Stromal cell of bone marrow (primary cell): ENCODE results near the gene MAOB.

Source experiments
- DNase-seq: peaks from one replicate; pipeline ENCODE4 v3.0.0-alpha.2; 2012; ENCODE audit warnings: low read depth

Gene MAOB

DNA sequence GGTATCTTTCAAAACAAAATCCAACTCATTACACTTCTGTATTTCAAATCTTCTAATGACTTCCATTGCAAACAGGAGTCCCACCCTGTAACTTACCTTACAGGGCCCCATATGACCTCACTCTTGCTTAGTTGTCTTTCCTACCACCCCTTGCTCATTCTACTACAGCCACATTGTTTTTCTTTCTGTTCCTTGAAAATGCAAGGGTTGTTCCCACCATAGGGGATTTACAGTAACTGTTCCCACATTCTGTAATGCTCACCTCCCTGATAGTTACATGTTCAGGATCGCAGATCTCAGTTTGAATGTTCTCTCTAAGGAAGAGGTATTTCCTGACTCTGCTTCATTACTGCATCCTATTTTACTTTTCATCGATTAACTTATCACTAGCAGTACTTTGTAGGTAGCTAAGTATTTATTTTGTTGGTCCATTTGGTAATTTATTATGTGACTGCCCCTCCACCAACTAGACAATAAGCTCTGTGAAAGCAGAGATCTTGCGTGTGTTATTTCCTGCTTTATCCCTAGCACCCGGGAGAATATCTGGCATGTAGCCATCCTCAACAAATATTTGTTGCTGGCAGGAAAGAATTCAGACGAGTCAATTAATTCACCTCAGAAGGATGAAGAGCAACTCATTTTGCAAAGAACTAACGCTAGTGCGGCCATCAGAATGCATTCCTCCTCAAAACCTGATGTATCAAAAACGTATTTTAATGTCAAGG is 21.4 kb downstream of the MAOB start:
- no peak for DNase-seq

DNA sequence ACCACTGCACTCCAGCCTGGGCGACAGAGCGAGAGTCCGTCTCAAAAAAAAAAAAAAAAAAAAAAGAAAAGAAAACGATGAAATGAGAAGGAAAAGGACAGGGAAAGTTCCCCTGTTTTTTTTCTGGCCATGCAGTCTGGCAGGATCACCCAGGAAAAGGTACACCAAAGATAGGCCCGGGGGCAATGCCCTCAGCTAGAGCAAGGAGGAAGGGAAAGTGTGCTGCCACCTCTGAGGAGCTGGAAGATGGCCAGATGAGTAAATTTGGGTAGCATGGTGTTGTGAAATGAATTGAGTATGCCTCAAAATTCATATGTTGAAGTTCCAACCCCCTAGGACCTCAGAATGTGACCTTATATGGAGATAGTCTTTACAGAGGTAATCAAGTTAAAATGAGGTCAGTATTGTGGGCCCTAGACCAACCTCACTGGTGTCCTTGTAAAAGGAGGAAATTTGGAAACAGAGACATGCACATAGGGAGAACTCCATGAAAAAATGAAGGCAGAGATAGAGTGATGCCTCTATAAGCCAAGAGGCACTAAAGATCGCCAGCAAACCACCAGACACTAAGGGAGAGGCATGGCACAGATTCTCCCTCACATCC is 28.9 kb downstream of the MAOB start:
- DNase-seq = no peak

DNA sequence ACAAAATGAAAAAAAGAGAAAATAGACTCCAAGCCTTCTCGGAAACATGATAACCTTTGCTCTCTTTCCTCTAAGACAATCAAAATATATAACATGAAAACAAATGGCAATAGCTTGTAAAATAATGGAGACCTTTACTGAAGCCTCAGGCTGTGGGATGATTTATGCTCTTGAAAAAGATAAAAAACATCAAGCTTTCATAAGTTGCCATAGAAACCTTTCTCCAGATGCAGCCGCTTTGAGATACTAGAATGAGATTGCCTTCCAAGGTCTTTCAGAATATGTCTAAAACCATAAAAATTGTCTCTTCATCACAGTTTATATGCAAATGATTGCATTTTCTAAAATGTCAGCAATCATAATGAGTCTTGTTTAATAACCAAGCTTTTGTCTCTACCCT is 31.6 kb downstream of the MAOB start:
- no peak for DNase-seq

DNA sequence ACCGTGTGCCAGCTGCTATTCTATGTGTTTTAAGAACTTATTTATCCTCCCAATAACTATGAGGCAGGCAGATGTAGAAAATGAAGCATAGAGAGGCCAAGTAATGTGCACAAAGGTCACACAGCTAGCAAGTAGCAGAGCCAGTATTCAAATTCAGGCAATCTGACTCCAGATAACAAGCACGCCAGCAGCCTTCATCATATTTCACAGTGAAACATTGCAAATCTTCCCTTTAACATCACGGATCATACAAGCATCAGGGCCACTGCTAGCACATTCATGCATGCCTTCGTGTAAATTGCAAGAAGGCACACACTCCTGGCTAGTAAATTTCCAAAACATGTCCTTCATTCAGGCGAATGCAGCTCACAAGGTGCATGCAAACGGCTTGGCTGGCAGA is 33.1 kb downstream of the MAOB start:
- no peak for DNase-seq

DNA sequence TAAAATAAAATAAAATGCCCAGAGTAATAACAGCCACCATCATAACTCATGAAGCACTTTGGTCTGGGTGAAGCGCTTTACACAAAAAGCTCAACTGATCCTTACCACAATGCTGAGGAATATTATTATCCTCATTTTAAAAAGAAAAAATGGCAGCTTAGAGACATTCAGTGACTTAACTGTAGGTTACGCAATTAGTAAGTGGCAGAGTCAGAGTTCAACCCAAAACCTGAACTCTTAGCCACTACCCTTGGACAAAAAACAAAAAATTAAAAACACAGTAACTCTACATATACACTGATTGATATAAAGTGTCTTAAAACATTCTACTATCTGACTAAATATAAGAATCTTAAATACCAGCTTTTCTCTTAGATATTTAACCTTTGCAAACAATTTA is 34.9 kb downstream of the MAOB start:
- DNase-seq = no peak

DNA sequence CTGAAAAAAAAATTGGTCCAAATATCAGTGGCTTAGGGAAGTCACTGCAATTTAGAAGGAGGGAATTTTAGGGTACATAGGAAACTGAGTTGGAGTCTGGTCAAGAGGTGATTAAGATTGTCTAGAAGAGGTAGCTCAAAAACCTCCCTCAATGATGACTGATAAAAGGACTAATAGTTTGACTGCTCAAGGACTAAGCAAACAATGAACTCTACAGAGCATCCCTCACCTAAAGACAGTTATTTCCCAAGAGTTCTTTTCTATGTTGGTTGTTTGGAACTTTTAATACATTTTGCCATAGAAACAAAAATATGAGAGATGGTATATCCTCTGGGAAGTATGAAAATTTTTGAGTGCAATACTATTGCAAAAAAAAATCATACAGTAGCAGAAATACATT is 35.7 kb downstream of the MAOB start:
- no peak for DNase-seq

DNA sequence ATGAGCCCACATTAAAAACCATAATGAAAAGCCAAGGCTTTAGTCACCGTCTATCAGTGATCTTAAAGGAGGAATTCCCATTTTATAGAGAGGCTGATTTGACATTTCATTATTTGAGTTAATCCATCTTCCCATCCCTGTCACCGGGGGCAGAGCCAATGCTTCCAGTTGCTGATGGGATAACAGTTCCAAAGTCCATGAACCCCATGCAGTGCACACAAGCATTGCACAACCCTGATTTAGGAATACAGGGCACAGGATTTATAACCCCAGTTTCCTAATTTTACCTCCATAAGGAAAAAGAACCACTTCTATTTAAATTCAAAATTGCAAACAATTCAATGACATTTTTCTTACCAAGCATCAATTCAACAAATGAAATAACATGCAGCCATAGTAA is 36.5 kb downstream of the MAOB start:
- DNase-seq = no peak

DNA sequence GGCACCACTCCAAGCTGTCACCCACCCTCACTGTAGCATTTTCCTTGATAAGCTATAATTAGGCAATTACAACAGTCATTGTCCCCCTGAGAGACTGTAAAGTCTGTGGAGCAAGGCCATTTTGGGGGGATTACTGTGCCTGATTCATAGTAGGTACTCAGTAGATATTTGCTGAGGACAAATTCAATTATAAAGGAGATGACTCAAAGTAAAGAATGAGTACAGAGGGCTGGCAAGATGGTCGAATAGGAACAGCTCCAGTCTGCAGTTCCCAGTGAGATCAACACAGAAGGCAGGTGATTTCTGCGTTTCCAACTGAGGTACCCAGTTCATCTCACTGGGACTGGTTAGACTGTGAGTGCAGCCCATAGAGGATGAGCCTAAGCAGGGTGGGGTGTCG is 42.0 kb downstream of the MAOB start:
- no peak for DNase-seq

DNA sequence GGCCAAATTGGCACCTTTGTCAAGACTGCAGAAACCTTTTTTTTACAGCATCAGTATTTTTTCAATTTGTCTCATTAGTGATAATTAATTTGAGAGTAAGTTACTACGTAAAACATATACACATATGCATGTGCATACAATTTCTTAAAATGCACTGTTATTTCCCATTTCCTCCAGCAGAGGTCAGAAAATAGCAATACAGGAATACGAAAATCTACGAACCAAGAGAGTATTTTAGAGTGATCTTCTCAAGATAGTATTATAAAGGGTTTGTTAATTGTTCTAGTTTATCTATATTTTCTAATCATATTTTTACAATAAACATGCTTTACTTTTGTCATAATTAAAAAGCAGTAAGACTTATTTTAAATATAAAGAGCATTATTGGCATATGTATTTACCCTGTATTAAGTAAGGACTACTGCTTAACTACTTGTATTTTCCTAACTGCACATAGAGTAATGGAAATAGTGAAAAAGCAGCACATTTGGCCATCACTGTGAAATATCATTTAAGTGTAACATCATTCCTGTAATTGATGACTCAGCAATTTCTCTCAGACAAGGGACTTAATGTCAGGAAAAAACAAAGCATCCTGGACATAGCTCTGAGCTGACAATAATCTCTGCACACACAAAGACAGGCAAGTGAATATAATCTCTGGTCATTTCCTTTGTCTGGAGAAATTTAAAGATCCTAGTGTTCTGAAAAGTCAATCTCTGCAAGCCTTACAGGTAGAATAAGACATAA is 45.6 kb downstream of the MAOB start:
- DNase-seq = no peak

DNA sequence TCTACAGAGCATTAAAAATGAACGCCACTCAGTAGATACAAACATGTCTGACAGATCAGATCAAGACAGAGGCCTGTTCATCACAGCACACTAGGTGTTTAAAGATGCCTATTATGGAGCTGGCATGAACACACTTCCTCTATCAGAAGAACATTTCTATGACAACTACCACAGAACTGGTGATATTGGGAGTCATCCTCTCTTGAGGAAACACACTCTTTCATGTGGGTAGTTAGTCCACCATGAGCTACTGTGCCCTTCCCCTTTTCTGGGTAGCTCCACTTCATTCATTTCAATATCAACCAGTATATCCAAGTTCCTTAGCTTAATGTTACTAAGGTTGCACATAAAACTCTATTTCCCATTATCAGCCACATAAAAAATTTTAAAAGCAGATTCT is 46.7 kb downstream of the MAOB start:
- DNase-seq = no peak

DNA sequence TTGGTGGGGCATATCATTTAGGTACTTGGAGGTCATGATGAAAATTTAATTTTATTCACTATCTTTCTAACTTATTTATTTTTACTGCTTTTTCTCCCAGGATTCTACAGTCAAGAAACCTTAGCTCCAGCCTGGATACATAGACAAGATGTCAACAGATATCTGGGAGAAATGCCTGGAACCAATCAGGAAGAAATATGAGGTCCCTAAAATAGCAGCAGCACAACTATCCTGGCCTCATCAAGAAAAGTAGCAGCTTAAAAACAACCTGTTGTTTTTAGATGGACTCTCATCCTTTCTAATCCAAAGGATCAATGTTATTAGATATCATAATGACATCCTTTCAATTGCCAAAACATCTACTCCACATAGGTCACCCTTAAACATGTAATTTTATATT is 54.5 kb downstream of the MAOB start:
- DNase-seq = no peak

DNA sequence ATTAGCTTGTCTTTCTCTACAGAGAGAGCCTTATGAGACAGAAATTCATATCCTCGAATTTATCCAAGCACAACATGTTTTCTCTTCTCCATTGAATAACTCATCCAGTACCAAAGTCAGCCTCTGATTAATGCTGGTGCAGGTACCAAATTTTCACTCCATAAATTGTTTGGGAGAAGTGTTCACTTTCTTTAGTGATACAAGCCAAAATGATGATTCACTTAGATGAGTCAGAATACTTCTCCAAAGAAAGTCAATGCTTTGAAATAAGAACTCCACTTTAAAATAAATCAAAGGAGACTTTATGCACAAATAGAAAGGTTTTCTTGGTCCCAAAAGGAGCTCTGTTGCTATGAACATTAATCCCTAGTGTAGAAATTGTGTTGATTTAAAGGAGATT is 60.2 kb downstream of the MAOB start:
- no peak for DNase-seq

DNA sequence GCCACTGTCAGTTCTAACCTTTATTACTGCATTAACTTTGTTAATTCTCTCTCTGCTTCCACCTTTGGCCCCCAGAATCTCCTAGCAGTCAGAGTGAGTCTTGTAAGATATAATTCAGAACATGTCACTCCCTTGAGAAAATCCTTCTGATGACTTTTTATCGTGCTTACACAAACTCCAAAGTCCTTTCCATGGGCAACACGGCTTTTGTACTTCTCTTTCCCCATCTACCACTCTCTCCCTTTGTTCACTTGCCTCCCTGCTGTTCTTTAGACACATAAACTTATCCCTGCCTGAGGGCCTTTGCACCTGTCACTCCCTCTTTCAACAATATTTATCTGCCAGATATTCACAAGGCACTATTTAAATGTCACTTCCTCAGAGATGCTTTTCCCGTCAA is 64.8 kb downstream of the MAOB start:
- no peak for DNase-seq

DNA sequence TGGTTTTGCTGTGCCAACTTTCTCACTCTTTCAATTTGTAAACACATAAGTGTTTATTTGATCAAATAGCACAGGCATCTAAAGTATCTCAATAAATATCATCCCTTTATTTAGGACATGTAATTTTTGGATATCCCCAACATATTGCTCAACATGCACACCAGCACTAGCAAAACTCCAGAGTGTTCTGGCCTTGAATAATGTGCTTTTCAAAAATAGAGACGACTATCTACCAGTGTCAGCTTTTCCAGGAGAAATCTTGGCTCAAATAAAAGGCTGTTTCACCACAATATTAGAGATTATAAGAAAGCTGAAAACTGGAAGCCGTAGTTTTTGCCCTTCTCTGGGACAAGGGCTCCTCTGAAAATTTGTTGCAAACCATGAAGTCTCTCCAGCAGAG is 67.0 kb downstream of the MAOB start:
- DNase-seq = no peak

DNA sequence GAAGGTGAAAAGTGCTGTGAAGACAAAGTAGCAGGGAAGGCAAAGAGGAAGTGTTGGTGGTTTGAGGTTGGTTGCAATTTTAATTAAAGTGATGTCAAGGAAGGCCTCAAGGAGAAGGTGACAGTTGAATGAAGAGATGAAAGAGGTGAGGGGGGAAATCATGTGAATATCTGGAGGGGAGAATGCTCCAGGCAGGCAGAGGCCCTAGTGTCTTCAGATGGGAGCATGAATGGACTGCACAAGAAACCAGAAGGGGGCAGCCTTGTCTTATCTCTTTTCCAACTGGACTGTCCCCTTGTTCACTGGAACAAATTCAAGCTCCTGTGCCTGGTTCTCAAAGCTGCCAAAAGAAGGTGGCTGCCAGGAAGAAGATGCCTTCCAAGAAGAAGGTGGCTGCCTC is 68.4 kb downstream of the MAOB start:
- DNase-seq = no peak

DNA sequence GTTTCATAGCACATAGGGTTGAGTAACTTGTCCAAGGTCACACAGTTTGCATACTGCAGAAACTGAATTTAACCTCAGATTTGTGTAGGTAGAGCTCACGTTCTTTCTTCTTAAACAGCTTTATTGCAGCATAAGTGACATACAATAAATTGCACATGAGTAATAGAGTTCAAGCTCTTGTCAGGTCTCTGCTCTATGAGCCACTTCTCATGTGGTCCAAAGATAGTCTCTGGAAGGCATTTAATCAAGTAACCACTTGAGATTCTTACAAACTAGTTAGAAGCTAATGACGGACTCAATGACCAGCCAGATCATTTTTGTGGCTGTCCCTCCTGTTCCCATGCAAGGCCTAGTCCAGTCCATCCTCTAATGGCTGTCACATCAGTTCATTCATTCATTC is 68.9 kb downstream of the MAOB start:
- DNase-seq = no peak

DNA sequence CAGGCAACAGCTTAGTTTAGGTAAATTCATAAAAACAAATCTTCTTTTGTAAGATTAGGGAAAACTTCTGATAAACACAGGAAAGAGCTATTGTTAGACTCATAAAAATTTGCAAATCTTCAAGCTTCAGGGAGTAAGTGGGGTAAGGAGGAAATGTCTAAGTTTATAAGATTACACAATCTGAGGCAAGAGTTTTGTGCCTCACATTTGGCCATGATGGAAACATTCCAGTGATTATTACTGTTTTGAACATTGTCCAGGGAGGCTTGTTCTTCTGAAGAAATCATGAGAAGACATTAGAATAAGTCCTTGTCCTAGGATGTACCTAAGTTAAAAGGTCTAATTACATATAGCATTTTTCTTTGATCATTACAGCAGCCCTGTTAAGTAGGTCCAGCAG is 72.8 kb downstream of the MAOB start:
- DNase-seq = peak; percentile 54

DNA sequence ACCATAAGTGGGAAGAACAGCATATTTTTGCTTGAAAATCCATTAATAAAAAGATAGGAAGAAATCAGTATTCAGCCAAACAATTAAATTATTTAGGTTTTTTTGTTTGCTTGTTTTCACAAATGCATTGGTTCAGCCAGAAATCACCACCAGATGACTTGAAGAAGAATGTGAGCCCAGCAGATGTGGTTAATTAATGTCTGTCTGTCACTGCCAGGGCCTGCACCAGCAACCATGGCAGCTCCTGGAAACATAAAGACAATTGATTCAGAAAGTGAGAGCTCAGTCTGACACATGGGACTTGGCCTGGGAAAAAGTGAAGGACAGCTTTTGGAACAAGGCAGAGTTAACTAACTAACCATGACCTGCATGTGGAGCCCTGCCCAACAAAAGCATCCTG is 74.0 kb downstream of the MAOB start:
- no peak for DNase-seq

DNA sequence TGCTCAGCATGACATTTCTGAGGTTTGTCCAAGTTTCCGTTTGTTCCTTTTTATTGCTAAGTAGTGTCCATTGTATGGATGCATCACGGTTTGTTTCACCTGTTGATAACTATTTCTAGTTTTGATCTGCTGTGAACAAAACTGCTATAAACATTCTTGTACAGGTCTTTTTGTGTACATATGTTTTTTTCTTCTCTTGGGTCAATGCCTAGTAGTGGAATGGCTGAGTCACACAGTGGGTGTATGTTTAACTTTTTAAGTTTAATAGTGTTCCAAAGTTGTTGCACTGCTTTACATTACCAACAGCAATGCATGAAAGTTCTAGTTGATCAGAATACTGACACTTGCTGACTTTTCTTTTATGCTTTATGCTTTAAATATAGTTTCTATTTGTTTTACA is 76.7 kb downstream of the MAOB start:
- no peak for DNase-seq

DNA sequence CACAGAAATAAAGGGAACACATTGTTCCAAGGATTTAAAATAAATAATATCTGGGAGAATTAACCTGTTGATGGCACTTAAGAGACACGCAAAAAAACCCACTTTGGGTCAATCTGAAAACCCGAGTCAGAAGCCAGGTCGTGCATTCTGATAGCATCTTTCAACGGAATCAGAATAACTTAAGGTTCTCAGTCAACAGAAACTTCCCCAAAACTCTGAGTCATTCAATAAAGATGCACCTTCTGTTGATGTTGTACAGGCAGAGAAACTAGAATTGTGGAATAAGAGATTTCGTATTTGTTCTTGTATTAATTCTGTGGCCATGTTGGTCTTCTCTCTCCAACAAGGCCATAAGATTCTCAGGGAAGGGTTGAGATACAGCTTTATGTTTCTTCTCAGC is 78.2 kb downstream of the MAOB start:
- no peak for DNase-seq

DNA sequence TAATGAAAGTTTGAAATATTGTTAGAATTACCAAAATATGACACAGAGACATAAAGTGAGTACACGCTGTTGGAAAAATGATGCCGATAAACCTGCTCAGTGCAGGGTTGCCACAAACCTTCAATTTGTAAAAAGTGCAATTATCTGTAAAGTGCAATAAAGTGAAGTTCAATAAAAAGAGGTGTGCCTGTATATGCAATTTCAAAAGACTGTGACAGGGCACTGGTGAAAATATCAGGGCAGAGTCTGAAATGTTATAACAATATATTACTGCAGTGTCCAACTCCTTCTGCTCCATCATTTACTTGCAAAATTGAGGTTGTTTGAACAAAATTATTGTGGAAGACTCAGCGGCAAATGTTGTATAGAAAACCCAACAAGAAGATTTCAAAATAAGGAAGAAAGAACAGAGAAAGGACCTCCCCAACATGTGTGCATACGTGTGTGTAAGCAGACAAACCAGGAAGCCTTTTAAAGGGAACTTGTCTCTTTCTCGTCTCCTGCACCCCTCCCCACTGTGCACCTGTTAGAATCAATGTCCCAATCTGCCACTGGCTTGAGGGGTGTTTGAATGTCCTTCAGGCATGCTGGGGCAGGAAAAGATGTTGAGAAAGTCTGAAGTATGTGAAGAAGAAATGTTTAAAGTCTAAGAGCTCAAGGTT is 96.2 kb downstream of the MAOB start:
- DNase-seq = no peak

DNA sequence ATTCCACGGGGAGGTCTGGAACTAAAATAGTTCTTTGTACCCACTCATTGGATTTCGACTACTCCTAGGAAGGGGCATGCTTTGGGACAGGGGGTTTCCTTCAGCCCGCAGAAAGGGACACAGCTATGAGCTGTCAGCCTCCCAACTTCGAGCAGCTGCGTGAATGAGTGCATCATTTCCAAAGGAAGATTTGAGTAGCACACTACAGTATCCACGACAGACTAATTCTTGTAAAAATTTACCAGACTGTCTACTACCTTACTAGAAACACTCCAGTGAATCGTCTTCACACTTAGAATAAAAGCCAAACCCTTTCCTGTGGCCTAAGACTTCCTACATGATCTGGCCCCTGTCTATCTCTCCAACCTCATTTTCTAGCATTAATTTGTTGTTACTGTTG is 124.2 kb downstream of the MAOB start:
- no peak for DNase-seq

DNA sequence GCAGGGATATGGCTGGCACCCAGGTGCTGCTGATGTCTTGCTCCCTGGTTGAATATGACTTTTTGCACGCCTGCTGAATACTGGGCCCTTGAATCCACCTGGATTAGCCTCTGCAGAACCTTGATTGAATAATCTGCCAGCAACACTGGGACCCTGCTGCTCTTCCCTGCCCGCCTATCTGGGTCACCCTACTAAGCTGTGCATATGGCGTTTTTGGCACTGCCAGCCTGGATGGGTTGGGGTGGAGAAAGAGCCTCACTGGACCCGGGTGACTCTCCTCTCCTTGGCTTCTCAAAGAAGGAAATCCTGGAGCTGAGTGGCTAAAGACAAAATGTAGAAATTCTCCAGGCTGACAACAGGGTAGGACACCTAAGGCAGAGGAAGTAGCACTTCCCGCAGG is 126.2 kb downstream of the MAOB start:
- no peak for DNase-seq
